ENCODE data around the gene CARMIL3.
"Not testable (repeated sequence)": the region's sequence is repeated elsewhere in the genome, so short reads cannot be mapped to it uniquely, and the experiment has no call there.

The CARMIL3 gene

GRCh38 chr14:24096545-24097181, 44.9 kb downstream of the CARMIL3 start:
- no peak for DNase-seq (ENCODE audit: low read depth)

GRCh38 chr14:24098229-24098926, 46.6 kb downstream of the CARMIL3 start:
- DNase-seq (ENCODE audit: low read depth): no peak

- DNase-seq (ENCODE audit: low read depth): no peak
These were observed 47.4 kb downstream of the CARMIL3 start for GRCh38 chr14:24098927-24099813.

DNA sequence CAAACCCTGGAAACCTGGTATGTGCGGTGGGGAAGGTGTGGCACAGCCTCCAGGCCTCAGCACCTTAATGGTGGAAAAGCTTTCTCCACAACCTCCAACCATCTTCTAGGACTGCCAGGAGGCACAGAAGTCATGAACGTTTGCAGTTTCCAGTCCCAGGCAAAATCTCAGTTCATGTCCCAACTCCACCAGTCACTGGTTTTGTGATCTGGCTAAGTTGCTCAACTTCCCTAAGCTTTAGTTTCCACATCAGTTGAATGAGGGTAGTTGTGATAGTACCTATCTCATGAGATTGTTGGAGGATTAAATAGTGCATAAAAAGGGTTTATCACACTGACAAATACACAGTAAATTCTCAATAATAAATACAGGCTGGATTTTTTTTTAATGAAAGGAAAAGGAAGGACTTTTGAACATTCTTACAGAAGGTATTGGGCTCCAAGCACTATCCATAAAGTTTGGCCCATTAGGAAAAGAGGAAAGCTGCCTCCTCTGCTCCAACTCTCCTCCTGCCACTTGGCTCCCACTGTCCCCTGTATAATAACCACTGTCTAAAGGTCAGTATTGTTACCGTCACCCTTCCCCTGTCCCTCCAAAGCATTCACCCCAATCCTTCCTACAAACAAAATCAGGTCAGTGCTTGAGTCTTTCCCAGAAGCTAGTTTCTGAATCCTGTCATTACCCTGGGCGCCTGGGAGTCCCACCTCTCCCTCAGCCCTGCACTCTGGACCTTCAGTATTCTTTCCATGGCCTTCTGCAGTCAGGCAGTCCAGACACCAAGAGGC, 48.6 kb downstream of the CARMIL3 start:
- DNase-seq (ENCODE audit: low read depth): no peak

- DNase-seq (ENCODE audit: low read depth): no peak
These were observed 49.2 kb downstream of the CARMIL3 start for GRCh38 chr14:24100982-24101494.

GRCh38 chr14:24102357-24103048, 50.7 kb downstream of the CARMIL3 start:
- DNase-seq (ENCODE audit: low read depth): no peak

- DNase-seq (ENCODE audit: low read depth): no peak
These were observed 51.6 kb downstream of the CARMIL3 start for GRCh38 chr14:24103451-24103850.

DNA sequence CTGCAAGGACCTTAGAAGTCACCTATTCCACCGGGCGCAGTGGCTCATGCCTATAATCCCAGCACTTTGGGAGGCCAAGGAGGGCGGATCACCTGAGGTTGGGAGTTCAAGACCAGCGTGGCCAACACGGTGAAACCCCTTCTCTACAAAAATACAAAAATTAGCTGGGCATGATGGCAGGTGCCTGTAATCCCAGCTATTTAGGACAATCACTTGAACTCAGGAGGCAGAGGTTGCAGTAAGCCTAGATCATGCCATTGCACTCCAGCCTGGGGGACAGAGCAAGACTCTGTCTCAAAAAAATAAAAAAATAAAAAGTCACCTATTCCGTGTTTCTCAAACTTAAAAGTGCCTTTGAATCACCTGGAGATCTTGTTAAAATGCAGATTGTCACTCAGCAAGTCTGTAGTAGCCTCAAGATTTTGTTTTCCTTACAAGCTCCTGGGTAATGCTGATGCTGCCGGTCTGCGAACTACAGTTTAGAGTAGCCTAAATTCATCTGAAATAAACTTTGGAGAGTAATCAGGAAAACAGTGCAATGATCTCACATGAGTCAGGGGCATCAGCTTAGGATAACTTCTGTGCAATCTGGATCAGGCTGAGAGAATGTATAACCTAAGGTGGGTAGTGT, 53.9 kb downstream of the CARMIL3 start:
- not testable (repeated sequence) for DNase-seq (ENCODE audit: low read depth)

DNA sequence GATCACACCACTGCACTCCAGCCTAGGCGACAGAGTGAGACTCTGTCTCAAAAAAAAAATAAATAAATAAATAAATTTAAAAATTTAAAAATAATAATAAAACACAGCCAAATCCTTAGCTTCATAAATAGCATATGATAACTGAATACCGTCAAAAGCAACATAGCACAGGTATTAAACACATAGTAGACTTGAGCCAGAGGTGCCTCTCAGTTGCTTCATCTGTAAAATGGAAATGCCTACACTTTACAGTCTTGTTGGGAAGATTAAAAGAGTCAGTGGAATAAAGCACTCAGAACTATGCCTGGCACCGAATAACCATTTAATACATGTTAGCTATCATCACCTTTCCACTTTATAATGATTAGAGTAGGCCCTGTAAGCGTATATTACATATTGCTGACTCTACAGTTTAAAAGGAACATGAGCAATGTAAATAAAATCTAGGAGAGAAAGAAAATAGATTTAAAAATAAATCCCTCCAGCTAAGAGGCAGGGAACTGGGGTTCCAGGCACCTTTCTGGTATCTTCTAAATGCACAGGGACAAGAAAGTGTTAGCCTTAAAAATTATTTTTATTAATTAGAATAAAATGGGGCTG, 55.0 kb downstream of the CARMIL3 start:
- no peak for DNase-seq (ENCODE audit: low read depth)

GRCh38 chr14:24108336-24108874, 56.6 kb downstream of the CARMIL3 start:
- DNase-seq (ENCODE audit: low read depth): no peak

DNA sequence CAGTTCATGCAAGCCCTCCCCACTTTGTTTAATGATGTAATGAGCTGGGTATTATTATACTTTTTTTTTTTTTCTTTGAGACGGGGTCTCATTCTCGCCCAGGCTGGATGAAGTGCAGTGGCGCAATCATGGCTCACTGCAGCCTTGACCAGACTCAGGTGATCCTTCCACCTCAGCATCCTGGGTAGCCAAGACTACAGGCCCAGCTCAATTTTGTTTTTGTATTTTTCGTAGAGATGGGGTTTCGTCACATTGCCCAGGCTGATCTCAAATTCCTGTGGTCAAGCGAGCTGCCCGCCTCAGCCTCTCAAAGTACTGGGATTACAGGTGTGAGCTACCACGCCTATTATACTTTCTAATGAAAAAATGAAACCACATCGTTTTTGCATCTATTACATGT, 58.3 kb downstream of the CARMIL3 start:
- DNase-seq (ENCODE audit: low read depth): no peak

GRCh38 chr14:24110523-24110922, 58.7 kb downstream of the CARMIL3 start:
- DNase-seq (ENCODE audit: low read depth): no peak

- no peak for DNase-seq (ENCODE audit: low read depth)
These were observed 61.6 kb downstream of the CARMIL3 start for GRCh38 chr14:24113379-24113800.

GRCh38 chr14:24113801-24114531, 62.2 kb downstream of the CARMIL3 start:
- DNase-seq (ENCODE audit: low read depth): peak; percentile 82

GRCh38 chr14:24114532-24115421, 63.0 kb downstream of the CARMIL3 start, which contains the start of the genes DCAF11 and NRL:
DCAF11 (plus strand) TSS chr14:24114777; CDS start chr14:24115595, 818 bp downstream.
NRL (minus strand) TSS chr14:24114949; CDS start chr14:24082848, 32,101 bp downstream.
- DNase-seq (ENCODE audit: low read depth): peak; percentile 100

- no peak for DNase-seq (ENCODE audit: low read depth)
These were observed 63.8 kb downstream of the CARMIL3 start for GRCh38 chr14:24115422-24116127.

DNA sequence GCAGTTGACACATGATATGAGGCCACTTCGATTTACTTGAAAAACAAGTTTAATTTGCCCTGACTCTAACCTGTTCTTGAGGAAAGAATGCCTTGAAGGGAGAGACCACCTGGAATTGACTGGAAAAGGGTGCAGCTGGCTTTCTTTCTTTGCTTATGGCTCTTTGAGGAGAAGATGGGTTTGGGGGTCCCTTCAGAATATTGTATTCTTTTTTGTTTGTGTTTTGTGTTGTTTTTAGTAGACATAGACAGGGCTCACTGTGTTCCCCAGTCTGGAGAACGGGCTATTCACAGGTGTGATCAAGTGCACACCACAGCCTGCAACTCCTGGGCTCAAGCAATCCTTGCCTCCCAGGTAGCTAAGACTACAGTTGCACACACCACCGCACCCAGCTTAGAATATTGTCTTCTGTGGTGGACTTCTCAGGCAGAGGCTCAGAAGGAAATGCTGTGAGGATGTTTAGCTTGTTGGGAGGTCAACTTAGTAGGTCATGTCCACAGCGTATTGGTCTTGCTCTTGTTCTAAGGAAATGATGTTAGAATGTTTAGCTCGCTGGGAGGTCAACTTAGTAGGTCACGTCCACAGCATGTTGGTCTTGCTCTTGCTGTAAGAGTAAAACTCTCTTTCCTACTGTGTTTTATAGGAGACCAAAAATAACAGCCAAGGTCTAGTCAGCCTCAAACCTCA, 64.5 kb downstream of the CARMIL3 start:
- no peak for DNase-seq (ENCODE audit: low read depth)
